Bronchial epithelial cell (primary cell): ENCODE data around the gene YARS1. TPM values are rescaled to one million over a fixed set of nuclear protein-coding genes. Genes with fewer than 3 reads are reported as not detected.

Experiments
- DNase-seq: peaks from one replicate; pipeline ENCODE4 v3.0.0-alpha.2; 2010; ENCODE audit warnings: low read depth
- FAIRE-seq: peaks from 2 replicates; lab custom pipeline; 2011; peaks lifted over from hg19 to GRCh38; lab: Jason Lieb, UNC
- H3K27me3 ChIP-seq: 2 replicates; pipeline ENCODE4 v1.5.1; 2011; ENCODE audit warnings: low read length; ENCODE audit not compliant: control insufficient read depth, insufficient read depth
- H3K36me3 ChIP-seq: 2 replicates; pipeline ENCODE4 v1.5.1; 2011; ENCODE audit warnings: low read length; ENCODE audit not compliant: control insufficient read depth, insufficient read depth
- H3K4me3 ChIP-seq: 2 replicates; pipeline ENCODE4 v1.5.1; 2011; ENCODE audit warnings: mild to moderate bottlenecking, low read depth, low read length, control low read depth
- total RNA-seq: library from RNA; depleted of rRNA; stranded (reverse); fragments of >200 nt; gene quantifications from 2 replicates; pipeline ENCODE4 v1.2.1, GENCODE V29; 2014
- TF ChIP-seq, protein P1 (sequence below): IDR thresholded peaks from 2 replicates; pipeline ENCODE4 v1.5.1; 2011; ENCODE audit warnings: mild to moderate bottlenecking, moderate library complexity, low read length, control low read depth, inconsistent platforms; ENCODE audit not compliant: insufficient read depth, severe bottlenecking

YARS1 gene
- total RNA-seq, 1 donor from 2014 or later = 195 TPM

DNA sequence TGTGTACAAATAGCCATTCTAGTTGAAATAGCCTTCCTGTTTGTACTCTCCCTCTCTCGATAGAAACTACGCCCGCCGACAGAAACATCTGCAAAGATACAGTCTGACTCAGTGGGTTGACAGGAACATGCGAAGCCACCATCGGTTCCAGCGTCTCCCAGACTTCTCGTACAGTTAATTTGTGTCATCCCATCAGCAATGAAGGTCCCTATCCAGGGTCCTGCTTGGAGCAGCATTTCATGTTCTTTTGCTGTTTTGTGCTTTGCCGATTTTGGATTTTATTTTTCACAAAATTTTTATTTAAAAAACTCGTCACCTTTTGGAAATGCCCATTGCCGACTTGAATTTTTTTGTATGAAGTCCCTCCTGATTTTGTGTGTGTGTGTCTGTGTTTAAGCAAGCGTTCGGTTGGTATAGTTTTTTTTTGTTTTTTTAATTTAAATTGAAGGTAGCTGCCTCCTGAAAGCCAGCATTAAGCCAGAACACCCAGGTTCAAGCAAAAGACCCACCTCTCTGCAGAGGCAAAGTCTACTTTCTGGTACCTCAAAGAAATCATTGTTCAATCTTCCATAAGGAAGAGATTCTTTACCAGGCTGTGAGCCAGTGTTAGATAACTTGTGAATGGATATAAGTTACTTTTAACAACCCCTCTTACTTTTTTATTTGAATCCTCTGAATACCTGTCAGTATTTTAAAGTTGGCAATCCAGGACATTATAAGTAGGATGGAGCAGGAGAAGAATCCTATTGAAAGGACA, 38.9 kb upstream of the YARS1 start:
- no peak for DNase-seq
- peaks cover 9% of the 10 kb centered on the region for H3K36me3 ChIP-seq
- TF ChIP-seq, protein P1, sequence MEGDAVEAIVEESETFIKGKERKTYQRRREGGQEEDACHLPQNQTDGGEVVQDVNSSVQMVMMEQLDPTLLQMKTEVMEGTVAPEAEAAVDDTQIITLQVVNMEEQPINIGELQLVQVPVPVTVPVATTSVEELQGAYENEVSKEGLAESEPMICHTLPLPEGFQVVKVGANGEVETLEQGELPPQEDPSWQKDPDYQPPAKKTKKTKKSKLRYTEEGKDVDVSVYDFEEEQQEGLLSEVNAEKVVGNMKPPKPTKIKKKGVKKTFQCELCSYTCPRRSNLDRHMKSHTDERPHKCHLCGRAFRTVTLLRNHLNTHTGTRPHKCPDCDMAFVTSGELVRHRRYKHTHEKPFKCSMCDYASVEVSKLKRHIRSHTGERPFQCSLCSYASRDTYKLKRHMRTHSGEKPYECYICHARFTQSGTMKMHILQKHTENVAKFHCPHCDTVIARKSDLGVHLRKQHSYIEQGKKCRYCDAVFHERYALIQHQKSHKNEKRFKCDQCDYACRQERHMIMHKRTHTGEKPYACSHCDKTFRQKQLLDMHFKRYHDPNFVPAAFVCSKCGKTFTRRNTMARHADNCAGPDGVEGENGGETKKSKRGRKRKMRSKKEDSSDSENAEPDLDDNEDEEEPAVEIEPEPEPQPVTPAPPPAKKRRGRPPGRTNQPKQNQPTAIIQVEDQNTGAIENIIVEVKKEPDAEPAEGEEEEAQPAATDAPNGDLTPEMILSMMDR = no peak
- no peaks in the 10 kb centered on the region for H3K27me3 ChIP-seq
- no peak for FAIRE-seq
- no peak overlapping the region for H3K4me3 ChIP-seq

DNA sequence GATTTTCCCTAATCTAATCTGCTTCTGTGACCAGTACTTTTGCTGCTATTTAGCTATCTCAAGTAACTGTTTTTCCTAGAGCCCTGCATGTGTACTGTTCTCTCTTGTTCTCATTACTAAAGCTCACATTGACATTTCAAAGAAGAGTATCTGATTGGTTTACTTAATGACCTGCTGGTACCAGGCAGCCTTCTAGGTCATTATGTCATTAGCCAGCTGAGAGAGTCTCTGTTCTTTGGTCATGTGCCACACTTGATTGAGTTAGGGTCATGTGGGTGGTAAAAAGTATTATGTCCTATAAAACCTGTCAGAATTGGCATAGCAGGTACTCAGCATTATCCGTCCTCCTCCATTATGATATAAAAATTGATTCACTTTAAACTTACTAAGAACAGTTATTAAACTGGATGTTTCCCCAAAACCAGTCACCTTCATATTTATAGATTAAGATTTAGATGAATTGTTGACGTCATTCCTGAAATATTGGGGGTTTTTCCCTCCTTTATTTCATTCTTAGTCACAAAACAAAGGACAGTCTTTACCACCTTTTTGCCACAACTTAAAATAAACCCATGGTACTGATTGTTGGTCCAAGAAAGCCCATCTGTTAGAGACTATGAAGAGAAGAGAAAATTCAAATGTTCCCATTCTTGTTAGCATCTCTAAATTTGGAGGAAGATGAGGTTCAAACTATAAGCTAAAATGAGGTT, 31.4 kb upstream of the YARS1 start:
- no peak for FAIRE-seq
- Histone ChIP-seq H3K27me3 (no peaks in the 10 kb centered on the region), H3K4me3 (no peak overlapping the region), H3K36me3 (peaks cover 3% of the 10 kb centered on the region)
- no peak for DNase-seq
- TF ChIP-seq, protein P1 = no peak

DNA sequence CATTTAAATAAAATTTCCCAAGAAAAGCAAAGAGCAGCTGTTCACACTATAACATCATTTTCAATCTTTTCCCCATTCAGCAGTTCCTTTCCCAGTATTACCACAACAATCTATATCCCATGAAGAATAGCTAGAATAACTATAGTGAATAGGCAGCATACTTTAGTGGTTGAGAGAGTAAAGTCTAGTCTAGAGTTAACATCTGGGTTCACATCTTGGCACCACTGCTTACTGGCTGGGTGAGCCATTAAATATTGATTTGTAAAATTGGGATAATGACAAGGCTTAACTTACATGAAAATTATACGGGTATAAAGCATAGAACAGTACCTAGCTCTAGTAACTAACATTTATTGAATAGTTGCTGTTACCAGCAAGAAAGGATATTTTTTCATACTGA, 14.7 kb upstream of the YARS1 start:
- TF ChIP-seq, protein P1 = no peak
- no peaks in the 10 kb centered on the region for H3K27me3 ChIP-seq
- peaks cover 2% of the 10 kb centered on the region for H3K36me3 ChIP-seq
- FAIRE-seq = no peak
- no peak for DNase-seq
- H3K4me3 ChIP-seq = no peak overlapping the region

DNA sequence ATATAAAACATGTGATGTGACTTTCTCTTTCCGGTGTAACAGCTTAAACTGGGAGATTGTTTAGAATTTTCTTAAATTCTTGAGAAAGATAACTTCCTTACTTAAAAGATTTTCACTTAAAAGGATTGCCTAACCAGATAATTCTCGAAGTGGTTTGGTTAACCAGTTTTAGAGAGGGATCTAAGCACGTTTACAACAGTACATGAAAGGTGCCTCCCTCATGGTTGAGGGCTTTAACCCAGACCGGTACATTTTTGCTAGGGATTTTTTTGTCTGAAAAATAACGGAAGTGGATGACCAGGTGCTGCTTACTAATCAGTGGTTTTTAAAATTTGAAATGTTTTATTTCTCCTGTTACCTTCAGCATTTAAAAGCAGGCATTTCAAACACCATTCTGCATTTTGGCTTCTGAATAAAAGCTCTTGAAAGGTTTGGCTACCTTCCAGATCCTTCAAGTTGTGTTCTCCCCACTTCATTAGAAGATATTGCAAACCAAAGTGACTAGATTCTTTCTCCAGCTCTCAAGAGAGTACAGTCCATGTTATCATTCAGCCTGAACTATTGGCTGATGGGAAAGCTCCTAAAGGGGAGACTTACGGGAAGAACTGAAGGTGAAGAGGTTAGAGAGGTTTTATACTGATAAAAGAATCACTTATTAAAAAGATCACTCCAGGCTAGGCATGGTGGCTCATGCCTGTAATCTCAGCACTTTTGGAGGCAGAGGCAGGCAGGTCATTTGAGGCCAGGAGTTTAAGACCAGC, 13.1 kb upstream of the YARS1 start:
- FAIRE-seq = no peak
- TF ChIP-seq, protein P1 = no peak
- Histone ChIP-seq H3K27me3 (no peaks in the 10 kb centered on the region), H3K36me3 (peaks cover 9% of the 10 kb centered on the region), H3K4me3 (no peak overlapping the region)
- DNase-seq = no peak

DNA sequence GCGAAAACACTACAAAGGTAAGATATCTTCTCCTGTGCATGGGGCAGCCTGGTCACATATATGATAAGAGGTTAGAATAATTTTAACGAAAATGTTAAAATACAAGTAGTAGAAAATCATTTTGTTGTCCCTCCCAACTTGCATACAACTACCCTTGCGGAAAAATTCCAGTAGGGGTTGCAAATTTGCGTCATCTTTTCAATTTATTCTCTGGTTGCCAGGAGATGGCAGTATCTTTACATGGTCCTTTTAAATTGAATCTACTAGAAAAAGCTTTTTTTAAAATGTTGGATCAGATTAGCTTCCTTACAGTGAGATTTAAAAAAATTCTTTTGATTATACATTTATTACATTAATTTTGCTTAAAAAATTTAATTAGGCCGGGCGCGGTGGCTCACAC, 11.2 kb upstream of the YARS1 start:
- DNase-seq (no peak), FAIRE-seq (no peak)
- Histone ChIP-seq H3K36me3 (peaks cover 9% of the 10 kb centered on the region), H3K4me3 (no peak overlapping the region), H3K27me3 (no peaks in the 10 kb centered on the region)
- TF ChIP-seq, protein P1 = no peak
